Stimulated activated naive B cell treated with anti-CD40 and anti-IgM and Interleukin-4, amounts not matched to agents 10 μg/mL and 1 μg/mL and 100 μg/mL, for 72 hours (primary cell): ENCODE results near the gene PRICKLE3.
A peak's percentile ranks its signal among the peaks of the same experiment; 100 is the strongest.

ENCODE experiments used
- ATAC-seq, 2 donors: fragments of 150-1000 bp; cut with Tn5 transposase; replicated peaks; 2 replicates each; pipeline ENCODE4 v1.10.0; 2021; ENCODE audit warnings: moderate library complexity in 1 of 2
- DNase-seq: peaks from one replicate; pipeline ENCODE4 v3.0.0; 2021
- H3K27ac Mint-ChIP-seq: one replicate; pipeline ENCODE4 v1.8.0; 2022; ENCODE audit warnings: mild to moderate bottlenecking, mixed read lengths
- H3K27me3 Mint-ChIP-seq, 2 donors: one replicate each; pipeline ENCODE4 v1.8.0; 2022; ENCODE audit warnings: mixed read lengths in 2 of 2
- H3K36me3 Mint-ChIP-seq, 2 donors: one replicate each; pipeline ENCODE4 v1.8.0; 2022; ENCODE audit warnings: mixed read lengths in 2 of 2, mild to moderate bottlenecking in 1 of 2
- H3K4me1 Mint-ChIP-seq, 2 donors: one replicate each; pipeline ENCODE4 v1.8.0; 2022; ENCODE audit warnings: mixed read lengths in 2 of 2, mild to moderate bottlenecking in 1 of 2
- H3K4me3 Mint-ChIP-seq, 2 donors: one replicate each; pipeline ENCODE4 v1.8.0; 2022; ENCODE audit warnings: mild to moderate bottlenecking in 2 of 2, mixed read lengths in 2 of 2, moderate library complexity in 1 of 2
- H3K9me3 Mint-ChIP-seq, 2 donors: one replicate each; pipeline ENCODE4 v1.8.0; 2022; ENCODE audit warnings: mixed read lengths in 2 of 2, mild to moderate bottlenecking in 1 of 2

Gene PRICKLE3

GRCh38 chrX:49186125-49187027, at the start of gene PRICKLE3:
TSS of gene PRICKLE3 (minus strand) at chrX:49186373. CDS start at chrX:49186297, 76 bp downstream.
- Mint-ChIP-seq H3K27ac (peak within 1 kb of the TSS; percentile 34), H3K4me3 (peak within 1 kb of the TSS; percentile 80 to 82), H3K27me3 (no peaks in the 10 kb centered on the region), H3K9me3 (no peaks in the 10 kb centered on the region), H3K4me1 (peaks cover 16 to 31% of the 10 kb centered on the region in 2 donors), H3K36me3 (peaks cover 10% of the 10 kb centered on the region in 2 donors)
- DNase-seq (peak; percentile 75), ATAC-seq (peak; percentile 30 to 38)

GRCh38 chrX:49233887-49234555, 47.8 kb upstream of the PRICKLE3 start:
- Mint-ChIP-seq H3K36me3 (peaks cover 2 to 5% of the 10 kb centered on the region in 2 donors), H3K27me3 (no peaks in the 10 kb centered on the region), H3K27ac (no peak overlapping the region), H3K4me1 (peaks cover 23 to 26% of the 10 kb centered on the region in 2 donors), H3K4me3 (no peak overlapping the region), H3K9me3 (no peaks in the 10 kb centered on the region)
- DNase-seq: no peak
- ATAC-seq: no peak

GRCh38 chrX:49233176-49233575, 47.0 kb upstream of the PRICKLE3 start, which contains the start of gene CACNA1F:
TSS of gene CACNA1F (minus strand) at chrX:49233340. CDS start at chrX:49233309, 31 bp downstream.
- Mint-ChIP-seq H3K36me3 (peaks cover 2 to 5% of the 10 kb centered on the region in 2 donors), H3K9me3 (no peaks in the 10 kb centered on the region), H3K27me3 (no peaks in the 10 kb centered on the region), H3K27ac (no peak within 1 kb of the TSS), H3K4me3 (no peak within 1 kb of the TSS), H3K4me1 (peaks cover 22 to 26% of the 10 kb centered on the region in 2 donors)
- DNase-seq (no peak), ATAC-seq (no peak)

- no peak overlapping the region for H3K4me3 Mint-ChIP-seq
Observed at GRCh38 chrX:49232525-49232924, 46.4 kb upstream of the PRICKLE3 start.

GRCh38 chrX:49231333-49232000, 45.3 kb upstream of the PRICKLE3 start:
- DNase-seq: no peak
- H3K27me3 Mint-ChIP-seq: no peaks in the 10 kb centered on the region
- H3K4me3 Mint-ChIP-seq: peak overlapping the region; percentile 86 to 89
- H3K27ac Mint-ChIP-seq: peak overlapping the region; percentile 97
- no peak for ATAC-seq
- H3K36me3 Mint-ChIP-seq: peaks cover 0 to 2% of the 10 kb centered on the region in 2 donors
- H3K9me3 Mint-ChIP-seq: peaks cover 0 to 6% of the 10 kb centered on the region in 2 donors
- H3K4me1 Mint-ChIP-seq: peaks cover 13 to 16% of the 10 kb centered on the region in 2 donors

More at GRCh38 chrX:49232525-49232924, 46.4 kb upstream of the PRICKLE3 start:
- peaks cover 2 to 5% of the 10 kb centered on the region in 2 donors for H3K36me3 Mint-ChIP-seq
- DNase-seq: no peak
- H3K27ac Mint-ChIP-seq: no peak overlapping the region
- no peak for ATAC-seq
- H3K4me1 Mint-ChIP-seq: peaks cover 22 to 26% of the 10 kb centered on the region in 2 donors
- peaks cover 0 to 3% of the 10 kb centered on the region in 2 donors for H3K9me3 Mint-ChIP-seq
- H3K27me3 Mint-ChIP-seq: no peaks in the 10 kb centered on the region

- H3K4me1 Mint-ChIP-seq: peaks cover 13 to 16% of the 10 kb centered on the region in 2 donors
- peak overlapping the region; percentile 97 for H3K27ac Mint-ChIP-seq
- peaks cover 0 to 6% of the 10 kb centered on the region in 2 donors for H3K9me3 Mint-ChIP-seq
- peak; percentile 61 for DNase-seq
- no peaks in the 10 kb centered on the region for H3K27me3 Mint-ChIP-seq
- peak overlapping the region; percentile 86 to 89 for H3K4me3 Mint-ChIP-seq
- ATAC-seq: peak; percentile 82 to 84
- H3K36me3 Mint-ChIP-seq: peaks cover 0 to 1% of the 10 kb centered on the region in 2 donors
Observed at GRCh38 chrX:49230500-49231232, 44.5 kb upstream of the PRICKLE3 start.

- Mint-ChIP-seq H3K36me3 (peaks cover 0 to 3% of the 10 kb centered on the region in 2 donors), H3K4me3 (no peak overlapping the region), H3K27me3 (peaks cover 7 to 15% of the 10 kb centered on the region in 2 donors), H3K9me3 (peaks cover 0 to 6% of the 10 kb centered on the region in 2 donors), H3K27ac (no peak overlapping the region), H3K4me1 (peaks cover 10 to 11% of the 10 kb centered on the region in 2 donors)
- DNase-seq (no peak), ATAC-seq (no peak)
Observed at GRCh38 chrX:49228185-49228584, 42.0 kb upstream of the PRICKLE3 start.

GRCh38 chrX:49227726-49228125, 41.6 kb upstream of the PRICKLE3 start:
- H3K27me3 Mint-ChIP-seq: peaks cover 11 to 20% of the 10 kb centered on the region in 2 donors
- peaks cover 10 to 11% of the 10 kb centered on the region in 2 donors for H3K4me1 Mint-ChIP-seq
- H3K4me3 Mint-ChIP-seq: no peak overlapping the region
- peak overlapping the region; percentile 31 for H3K27ac Mint-ChIP-seq
- DNase-seq (no peak), ATAC-seq (no peak)
- H3K36me3 Mint-ChIP-seq: peaks cover 0 to 3% of the 10 kb centered on the region in 2 donors
- H3K9me3 Mint-ChIP-seq: peaks cover 0 to 10% of the 10 kb centered on the region in 2 donors

- H3K27ac Mint-ChIP-seq: no peak overlapping the region
- peaks cover 0 to 13% of the 10 kb centered on the region in 2 donors for H3K9me3 Mint-ChIP-seq
- peaks cover 11 to 16% of the 10 kb centered on the region in 2 donors for H3K4me1 Mint-ChIP-seq
- ATAC-seq (no peak), DNase-seq (no peak)
- H3K36me3 Mint-ChIP-seq: peaks cover 0 to 3% of the 10 kb centered on the region in 2 donors
- H3K4me3 Mint-ChIP-seq: no peak overlapping the region
- H3K27me3 Mint-ChIP-seq: peaks cover 18 to 25% of the 10 kb centered on the region in 2 donors
Observed at GRCh38 chrX:49226946-49227345, 40.8 kb upstream of the PRICKLE3 start.

GRCh38 chrX:49225858-49226257, 39.7 kb upstream of the PRICKLE3 start:
- peaks cover 23 to 30% of the 10 kb centered on the region in 2 donors for H3K27me3 Mint-ChIP-seq
- no peak for DNase-seq
- peaks cover 5 to 9% of the 10 kb centered on the region in 2 donors for H3K4me1 Mint-ChIP-seq
- no peak overlapping the region for H3K4me3 Mint-ChIP-seq
- no peak for ATAC-seq
- H3K9me3 Mint-ChIP-seq: peaks cover 0 to 13% of the 10 kb centered on the region in 2 donors
- peaks cover 0 to 3% of the 10 kb centered on the region in 2 donors for H3K36me3 Mint-ChIP-seq
- no peak overlapping the region for H3K27ac Mint-ChIP-seq

GRCh38 chrX:49221868-49222267, 35.7 kb upstream of the PRICKLE3 start:
- Mint-ChIP-seq H3K27me3 (peaks cover 23 to 30% of the 10 kb centered on the region in 2 donors), H3K36me3 (peaks cover 0 to 3% of the 10 kb centered on the region in 2 donors), H3K27ac (no peak overlapping the region), H3K4me3 (no peak overlapping the region), H3K9me3 (peaks cover 0 to 7% of the 10 kb centered on the region in 2 donors), H3K4me1 (peaks cover 1 to 9% of the 10 kb centered on the region in 2 donors)
- DNase-seq (no peak), ATAC-seq (peak in 1 of 2 donors; percentile 45)

GRCh38 chrX:49220100-49220499, 33.9 kb upstream of the PRICKLE3 start:
- peaks cover 1 to 9% of the 10 kb centered on the region in 2 donors for H3K4me1 Mint-ChIP-seq
- ATAC-seq: no peak
- no peak for DNase-seq

GRCh38 chrX:49214996-49215526, 28.9 kb upstream of the PRICKLE3 start:
- Mint-ChIP-seq H3K9me3 (peaks cover 0 to 8% of the 10 kb centered on the region in 2 donors), H3K27ac (no peak overlapping the region), H3K27me3 (peaks cover 6 to 7% of the 10 kb centered on the region in 2 donors), H3K4me1 (no peaks in the 10 kb centered on the region), H3K4me3 (no peak overlapping the region), H3K36me3 (peaks cover 0 to 2% of the 10 kb centered on the region in 2 donors)
- ATAC-seq: no peak
- DNase-seq: no peak

More at GRCh38 chrX:49220100-49220499, 33.9 kb upstream of the PRICKLE3 start:
- peaks cover 0 to under 1% of the 10 kb centered on the region in 2 donors for H3K36me3 Mint-ChIP-seq
- H3K4me3 Mint-ChIP-seq: no peak overlapping the region
- no peak overlapping the region for H3K27ac Mint-ChIP-seq
- peaks cover 0 to 7% of the 10 kb centered on the region in 2 donors for H3K9me3 Mint-ChIP-seq
- peaks cover 23 to 37% of the 10 kb centered on the region in 2 donors for H3K27me3 Mint-ChIP-seq
